GM18499 (cell line): ENCODE data around the gene SLC12A7.
"Not testable (repeated sequence)": the region's sequence is repeated elsewhere in the genome, so short reads cannot be mapped to it uniquely, and the experiment has no call there.

ENCODE experiments used
- ATAC-seq: cut with Tn5 transposase; IDR thresholded peaks from one replicate; pipeline ENCODE4 v1.9.1; 2021; ENCODE audit warnings: moderate number of reproducible peaks; ENCODE audit not compliant: insufficient read depth, unreplicated experiment

SLC12A7 gene

DNA sequence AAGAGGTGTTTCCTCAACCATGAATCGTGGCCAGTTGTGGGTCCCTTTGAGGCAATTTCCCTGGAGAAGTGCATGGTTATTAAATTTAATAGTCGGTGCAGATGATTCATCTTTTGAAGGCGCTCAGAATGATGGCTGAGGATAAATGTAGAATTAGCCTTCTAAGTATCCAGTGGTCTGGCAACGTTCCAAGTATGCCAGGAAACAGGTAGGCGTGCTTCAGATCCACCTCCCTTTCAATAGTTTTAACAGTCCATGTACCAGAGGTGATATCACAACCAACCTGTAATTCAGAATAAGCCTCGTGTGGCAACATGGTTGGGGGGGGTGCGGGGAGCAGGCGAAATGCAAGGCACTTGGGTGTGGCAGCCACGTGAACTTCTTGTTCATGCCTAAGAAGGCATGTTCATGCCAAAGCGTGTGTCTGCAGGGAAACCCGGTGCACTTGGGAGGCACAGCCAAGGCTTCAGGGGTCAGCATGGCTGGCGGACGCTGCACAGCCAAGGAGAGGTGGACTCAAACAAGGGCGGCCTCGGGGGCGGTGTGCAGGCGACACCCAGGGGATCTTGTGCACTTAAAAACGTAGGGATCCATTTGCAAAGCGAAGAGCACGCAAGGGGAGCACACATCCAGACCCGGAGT is 108.4 kb downstream of the SLC12A7 start:
- ATAC-seq = no peak

DNA sequence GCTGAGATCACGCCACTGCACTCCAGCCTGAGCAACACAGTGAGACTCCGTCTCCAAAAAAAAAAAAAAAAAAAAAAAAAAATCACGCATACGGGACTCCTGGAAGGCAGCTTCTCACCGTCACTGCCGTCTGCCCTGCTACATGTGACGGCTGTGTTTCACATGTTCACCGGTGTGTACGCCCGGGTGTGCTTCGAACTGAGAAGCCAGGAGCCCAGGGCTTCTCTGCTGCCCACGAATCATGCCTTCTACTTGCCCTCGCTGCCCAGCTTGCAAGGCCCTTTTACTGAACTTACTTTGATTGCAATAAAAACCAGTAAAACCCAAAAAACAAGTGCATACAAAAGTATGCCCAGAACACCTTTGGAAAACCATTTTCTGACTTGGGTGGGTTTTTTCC is 109.0 kb downstream of the SLC12A7 start:
- no peak for ATAC-seq

DNA sequence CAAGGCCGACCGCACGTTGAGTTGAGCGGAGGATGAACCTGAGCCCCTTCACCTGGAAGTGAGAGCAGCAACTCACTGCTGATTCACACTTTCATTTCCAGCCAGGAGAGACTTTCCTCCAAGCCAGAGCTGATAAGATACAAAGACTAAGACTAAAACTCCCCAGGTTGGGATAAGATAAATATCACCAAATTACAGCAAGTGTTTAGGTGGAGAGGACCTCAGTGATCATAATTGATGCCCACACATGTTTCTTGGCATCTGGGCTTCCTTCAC is 109.7 kb downstream of the SLC12A7 start:
- no peak for ATAC-seq

DNA sequence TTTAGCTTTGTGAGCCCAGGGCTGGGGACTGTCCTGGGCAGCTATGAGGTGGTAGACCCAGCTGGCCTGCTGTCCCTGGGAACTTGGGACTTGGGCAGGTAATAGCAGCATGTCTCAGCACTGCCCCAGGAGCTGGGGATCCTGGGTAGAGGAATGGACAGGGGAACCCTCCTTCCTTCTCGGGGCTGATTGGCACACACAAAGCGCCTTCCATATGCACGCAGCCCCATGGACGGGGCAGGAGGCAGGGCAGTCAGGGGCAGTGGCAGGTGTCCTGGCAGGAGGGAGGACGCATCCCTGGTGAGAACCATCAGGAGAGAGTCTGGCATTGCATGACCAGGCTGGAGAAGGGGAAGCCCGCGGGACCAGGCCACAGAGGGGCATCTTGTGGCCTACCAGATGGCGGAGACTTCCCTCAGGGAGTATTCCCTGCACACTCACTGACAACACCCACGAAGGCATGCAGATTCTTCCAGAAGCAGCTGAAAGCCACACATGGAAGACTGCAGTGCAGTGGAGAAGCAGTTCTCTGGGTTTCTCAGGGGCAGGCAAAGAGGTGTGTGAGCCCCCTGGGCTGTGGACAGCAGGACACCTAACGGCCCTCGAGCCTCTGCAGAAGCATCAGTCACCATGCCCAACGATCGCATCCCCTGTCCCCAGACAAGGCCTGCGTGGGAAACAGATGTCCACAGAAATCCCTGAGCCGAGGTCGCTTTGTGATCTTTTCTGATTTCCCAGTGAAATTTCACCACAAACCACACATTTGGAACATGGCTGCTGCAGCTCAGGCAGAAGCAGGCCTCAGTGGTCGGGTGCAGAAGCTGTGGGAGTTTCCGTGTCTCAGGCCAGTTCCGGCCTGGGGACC is 110.2 kb downstream of the SLC12A7 start:
- ATAC-seq = no peak

DNA sequence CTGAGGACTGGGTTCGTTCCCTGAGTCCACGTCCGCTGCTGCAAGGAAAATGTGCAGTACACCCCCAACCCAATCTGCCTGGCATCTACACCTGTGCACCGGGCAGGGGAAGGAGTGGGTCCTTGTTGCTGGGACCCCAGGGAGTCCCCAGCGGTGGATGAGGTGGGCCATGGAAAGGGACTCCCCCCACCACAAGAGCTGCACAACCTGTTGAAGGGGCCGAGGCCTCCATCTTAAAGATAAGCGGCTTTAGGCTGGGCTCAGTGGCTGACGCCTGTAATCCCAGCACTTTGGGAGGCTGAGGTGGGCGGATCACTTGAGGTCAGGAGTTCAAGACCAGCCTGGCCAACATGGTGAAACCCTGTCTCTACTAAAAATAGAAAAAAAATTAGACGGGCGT is 111.0 kb downstream of the SLC12A7 start:
- ATAC-seq = not testable (repeated sequence)
